Colonic mucosa (tissue), 4 donors: ENCODE measurements around the gene DDX4. TPM values are rescaled to one million over a fixed set of nuclear protein-coding genes. Genes with fewer than 3 reads are reported as not detected.

Experiments
- DNase-seq: peaks from one replicate; pipeline ENCODE4 v3.0.0-alpha.2; 2020
- H3K27ac ChIP-seq: fragments of 200-600 bp; one replicate; pipeline ENCODE4 v1.8.0; 2021
- H3K27me3 ChIP-seq: fragments of 200-600 bp; one replicate; pipeline ENCODE4 v1.8.0; 2021
- H3K36me3 ChIP-seq: fragments of 200-600 bp; one replicate; pipeline ENCODE4 v1.8.0; 2021
- H3K4me1 ChIP-seq: fragments of 200-600 bp; one replicate; pipeline ENCODE4 v1.8.0; 2021; ENCODE audit warnings: mild to moderate bottlenecking
- H3K4me3 ChIP-seq: fragments of 200-600 bp; one replicate; pipeline ENCODE4 v1.8.0; 2021
- H3K9ac ChIP-seq, 2 donors: one replicate each; pipeline ENCODE4 v1.7.0; 2013; ENCODE audit warnings: control low read depth in 2 of 2, low read depth in 2 of 2, low read length in 2 of 2
- H3K9me3 ChIP-seq: fragments of 200-600 bp; one replicate; pipeline ENCODE4 v1.8.0; 2021
- CTCF ChIP-seq: fragments of 200-600 bp; IDR thresholded peaks from one replicate; pipeline ENCODE4 v1.8.0; 2022; ENCODE audit warnings: antibody characterized with exemption, mild to moderate bottlenecking
- intact Hi-C: fragments of 100-400 bp; cut with DNase I; formaldehyde crosslinking; loops from one replicate; pipeline ENCODE4 v1.14.1; 2022
- total RNA-seq, 2 donors: library from RNA; stranded (reverse); fragmentation: NEBNext Ultra II Directional in 1 of 2; extraction: Animal tissue kit (Norgen Biotek cat#: 25700) in 1 of 2; gene quantifications; one replicate each; pipeline ENCODE4 v1.2.1, GENCODE V29; 2021
- donor health status: healthy.
- donor health status: DM: no; HTN: no; CAD: no.
- donor health status: DM: no; HTN: no; CAD: no.

DDX4 gene
- total RNA-seq, 2 donors from 2014 or later = not detected

DNA sequence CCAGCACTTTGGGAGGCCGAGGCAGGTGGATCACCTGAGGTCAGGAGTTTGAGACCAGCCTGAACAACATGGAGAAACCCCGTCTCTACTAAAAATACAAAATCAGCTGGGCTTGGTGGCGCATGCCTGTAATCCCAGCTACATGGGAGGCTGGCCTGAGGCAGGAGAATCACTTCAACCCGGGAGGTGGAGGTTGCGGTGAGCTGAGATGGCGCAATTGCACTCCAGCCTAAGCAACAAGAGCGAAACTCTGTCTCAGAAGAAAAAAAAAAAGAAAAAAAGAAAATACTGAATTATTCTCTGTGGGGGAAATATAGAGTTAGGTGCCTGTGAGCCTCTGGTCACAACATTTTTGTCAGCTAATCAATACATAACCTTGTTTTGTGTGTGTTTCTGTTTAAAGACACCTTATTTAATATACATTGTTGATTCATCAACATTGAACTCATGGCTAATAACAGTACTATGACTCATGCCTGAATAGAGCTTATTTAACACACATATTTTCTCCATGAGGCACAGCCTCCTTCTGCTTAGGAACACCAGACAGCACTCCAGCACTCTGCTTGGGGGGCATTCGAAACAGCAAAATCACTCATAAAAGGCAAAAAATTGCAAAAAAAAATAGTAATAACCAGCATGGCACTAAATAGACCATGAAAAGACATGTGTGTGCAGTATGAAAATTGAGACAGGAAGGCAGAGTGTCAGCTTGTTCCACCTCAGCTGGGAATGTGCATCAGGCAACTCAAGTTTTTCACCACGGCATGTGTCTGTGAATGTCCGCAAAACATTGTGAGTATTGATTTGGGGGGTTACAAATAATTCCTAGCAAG, 113.2 kb downstream of the DDX4 start, which contains the start of gene IL31RA:
Gene IL31RA, plus strand, starts transcription at position 519 of the 836 bp plus-strand sequence. Its CDS starts 214 bp downstream, at position 733.
- no peak within 1 kb of the TSS for H3K9ac ChIP-seq
- DNase-seq = no peak
- H3K27ac ChIP-seq = no peak within 1 kb of the TSS
- intact Hi-C loops = no loop called here
- no peak for TF ChIP-seq CTCF
- no peaks in the 10 kb centered on the region for H3K4me1 ChIP-seq
- H3K36me3 ChIP-seq = no peaks in the 10 kb centered on the region
- no peaks in the 10 kb centered on the region for H3K27me3 ChIP-seq
- H3K9me3 ChIP-seq = no peaks in the 10 kb centered on the region
- no peak within 1 kb of the TSS for H3K4me3 ChIP-seq

- Histone ChIP-seq H3K27ac (no peak overlapping the region), H3K36me3 (no peaks in the 10 kb centered on the region), H3K9ac (no peak overlapping the region), H3K4me3 (no peak overlapping the region), H3K9me3 (no peaks in the 10 kb centered on the region), H3K27me3 (no peaks in the 10 kb centered on the region), H3K4me1 (no peaks in the 10 kb centered on the region)
- intact Hi-C loops = no loop called here
- no peak for TF ChIP-seq CTCF
- DNase-seq = no peak
Measured at GRCh38 chr5:55851675-55851979, 113.8 kb downstream of the DDX4 start.

- DNase-seq = no peak
- Histone ChIP-seq H3K9me3 (no peaks in the 10 kb centered on the region), H3K36me3 (no peaks in the 10 kb centered on the region), H3K9ac (no peak overlapping the region), H3K4me1 (no peaks in the 10 kb centered on the region), H3K4me3 (no peak overlapping the region), H3K27ac (no peak overlapping the region), H3K27me3 (no peaks in the 10 kb centered on the region)
- intact Hi-C loops = no loop called here
- TF ChIP-seq CTCF = no peak
Measured at GRCh38 chr5:55852503-55852902, 114.6 kb downstream of the DDX4 start.

DNA sequence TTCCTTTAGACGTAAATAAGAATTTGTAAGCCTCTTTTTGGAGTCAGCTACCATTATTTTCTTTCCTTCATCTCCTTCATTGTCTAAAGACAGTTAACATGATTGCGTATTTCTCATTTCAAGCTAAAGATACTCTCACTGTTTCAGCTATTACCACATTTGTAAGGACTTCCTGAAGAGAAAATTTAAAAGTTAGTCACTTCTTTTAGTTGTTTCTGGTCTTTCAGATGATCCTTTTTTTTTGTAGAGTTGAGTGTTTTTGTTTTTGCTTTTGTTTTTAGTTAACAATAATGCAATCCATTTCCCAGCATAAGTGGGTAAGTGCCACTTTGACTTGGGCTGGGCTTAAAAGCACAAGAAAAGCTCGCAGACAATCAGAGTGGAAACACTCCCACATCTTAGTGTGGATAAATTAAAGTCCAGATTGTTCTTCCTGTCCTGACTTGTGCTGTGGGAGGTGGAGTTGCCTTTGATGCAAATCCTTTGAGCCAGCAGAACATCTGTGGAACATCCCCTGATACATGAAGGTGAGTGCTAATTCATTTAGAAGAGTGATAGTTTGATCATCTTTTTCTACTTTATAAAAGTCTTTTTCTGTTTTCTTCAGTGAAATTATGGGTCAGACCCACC, 115.3 kb downstream of the DDX4 start:
- no peak overlapping the region for H3K4me3 ChIP-seq
- H3K9me3 ChIP-seq = no peaks in the 10 kb centered on the region
- H3K9ac ChIP-seq = no peak overlapping the region
- intact Hi-C loops = no loop called here
- no peaks in the 10 kb centered on the region for H3K4me1 ChIP-seq
- H3K36me3 ChIP-seq = no peaks in the 10 kb centered on the region
- H3K27ac ChIP-seq = no peak overlapping the region
- TF ChIP-seq CTCF = no peak
- H3K27me3 ChIP-seq = no peaks in the 10 kb centered on the region
- DNase-seq = no peak

- H3K27me3 ChIP-seq = no peaks in the 10 kb centered on the region
- H3K36me3 ChIP-seq = no peaks in the 10 kb centered on the region
- TF ChIP-seq CTCF = no peak
- no peak overlapping the region for H3K4me3 ChIP-seq
- intact Hi-C loops = no loop called here
- no peaks in the 10 kb centered on the region for H3K9me3 ChIP-seq
- DNase-seq = no peak
- H3K9ac ChIP-seq = no peak overlapping the region
- no peak overlapping the region for H3K27ac ChIP-seq
- no peaks in the 10 kb centered on the region for H3K4me1 ChIP-seq
Measured at GRCh38 chr5:55853818-55854217, 116.0 kb downstream of the DDX4 start.
